Upper lobe of left lung (tissue), 6 donors: ENCODE data around the gene IDNK. TPM values are rescaled to one million over a fixed set of nuclear protein-coding genes. Genes with fewer than 3 reads are reported as not detected.
A peak's percentile ranks its signal among the peaks of the same experiment; 100 is the strongest.

Source experiments
- ATAC-seq, 2 donors: fragments of 200-7000 bp; cut with Tn5 transposase; one replicate each; pipeline ENCODE4 v1.9.1; 2022; ENCODE audit warnings: mild to moderate bottlenecking in 2 of 2, moderate library complexity in 2 of 2; ENCODE audit not compliant: low FRiP score in 2 of 2
- DNase-seq, 2 donors: peaks; one replicate each; pipeline ENCODE4 v3.0.0-alpha.2; 2019 to 2020
- H3K27ac ChIP-seq, 4 donors: fragments of 200-600 bp; sonication (generic); one replicate each; pipeline ENCODE4 v1.5.1; 2016 to 2019
- H3K27me3 ChIP-seq, 4 donors: fragments of 200-600 bp; sonication (generic); one replicate each; pipeline ENCODE4 v1.5.1; 2017 to 2019
- H3K36me3 ChIP-seq, 4 donors: fragments of 200-600 bp; sonication (generic); one replicate each; pipeline ENCODE4 v1.5.1; 2016 to 2019
- H3K4me1 ChIP-seq, 4 donors: fragments of 200-600 bp; sonication (generic); one replicate each; pipeline ENCODE4 v1.5.1; 2018 to 2019
- H3K4me3 ChIP-seq, 4 donors: fragments of 200-600 bp; sonication (generic); one replicate each; pipeline ENCODE4 v1.5.1; 2017 to 2019; ENCODE audit warnings: mild to moderate bottlenecking in 2 of 4, moderate library complexity in 1 of 4
- H3K9me3 ChIP-seq, 4 donors: fragments of 200-600 bp; sonication (generic); one replicate each; pipeline ENCODE4 v1.5.1; 2018 to 2019
- EP300 ChIP-seq, 4 donors: sonication (generic); formaldehyde crosslinking; IDR thresholded peaks; one replicate each; pipeline ENCODE4 v1.5.1; 2017; ENCODE audit warnings: antibody characterized with exemption in 4 of 4, control low read depth in 2 of 4
- POLR2A ChIP-seq, 4 donors: fragments of 450-650 bp; IDR thresholded peaks; one replicate each; pipeline ENCODE4 v1.5.1; 2016 to 2017; ENCODE audit warnings: antibody characterized with exemption in 4 of 4, mild to moderate bottlenecking in 2 of 4
- POLR2AphosphoS5 ChIP-seq, 2 donors: sonication (generic); formaldehyde crosslinking; IDR thresholded peaks; one replicate each; pipeline ENCODE4 v1.5.1; 2017; ENCODE audit warnings: antibody characterized with exemption in 2 of 2
- WGBS, 2 donors: methylation state at CpG; one replicate each; pipeline ENCODE4 v1.1.5; 2017 to 2018; 5-methylcytosine and 5-hydroxymethylcytosine counted together
- total RNA-seq, 6 donors: library from RNA; depleted of rRNA in 4 of 6; stranded (reverse); fragments of >200 nt in 4 of 6; gene quantifications; one replicate each; pipeline versions ENCODE4 v1.1.0 to v1.2.1, GENCODE V29; 2016 to 2021
- TF ChIP-seq, protein P1 (sequence below), 6 experiments: fragments of 450-650 bp in 4 of 6; fragments of 200-600 bp in 2 of 6; sonication (generic) in 2 of 6; IDR thresholded peaks; one replicate each; pipeline ENCODE4 v1.5.1; 2016 to 2019; ENCODE audit warnings: antibody characterized with exemption in 6 of 6
- donor health status: DM: no; HTN: no; CAD: no; lungs with moderate emphysema.
- donor health status: DM: no; HTN: yes; CAD: no; lungs with severe emphysema.

Gene IDNK
- total RNA-seq, 6 donors from 2014 or later: 2.3 to 13.7 (median 5.1) TPM

DNA sequence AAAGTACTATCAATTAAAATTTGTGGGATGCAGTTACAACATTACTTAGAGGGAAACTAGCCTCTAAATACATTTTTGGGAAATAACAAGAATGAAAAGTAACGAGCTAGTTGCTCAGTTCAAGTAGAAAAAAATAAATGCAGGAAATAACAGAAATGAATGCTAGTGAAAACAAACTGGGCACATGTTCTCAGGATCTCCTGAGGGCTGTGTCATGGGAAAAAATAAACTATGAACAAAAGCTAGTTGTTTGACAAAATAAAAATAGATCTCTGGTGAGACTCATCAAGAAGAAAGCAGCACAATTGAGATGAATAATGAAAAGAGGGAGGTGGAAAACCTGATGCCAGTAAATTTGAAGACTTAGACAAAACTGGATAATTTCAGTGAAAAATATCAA, 16.3 kb downstream of the IDNK start:
- H3K4me3 ChIP-seq: no peak overlapping the region
- H3K36me3 ChIP-seq: peaks cover 0 to 3% (median 1%) of the 10 kb centered on the region in 4 donors
- DNase-seq (no peak), ATAC-seq (no peak)
- WGBS, 2 donors: 52 to 56% methylated on average over 1 of the region's 1 CpG
- H3K9me3 ChIP-seq: no peaks in the 10 kb centered on the region
- no peaks in the 10 kb centered on the region for H3K27me3 ChIP-seq
- no peaks in the 10 kb centered on the region for H3K4me1 ChIP-seq
- no peak for TF ChIP-seq POLR2A (IDR thresholded peaks at IDR 0.05)
- TF ChIP-seq, protein P1, sequence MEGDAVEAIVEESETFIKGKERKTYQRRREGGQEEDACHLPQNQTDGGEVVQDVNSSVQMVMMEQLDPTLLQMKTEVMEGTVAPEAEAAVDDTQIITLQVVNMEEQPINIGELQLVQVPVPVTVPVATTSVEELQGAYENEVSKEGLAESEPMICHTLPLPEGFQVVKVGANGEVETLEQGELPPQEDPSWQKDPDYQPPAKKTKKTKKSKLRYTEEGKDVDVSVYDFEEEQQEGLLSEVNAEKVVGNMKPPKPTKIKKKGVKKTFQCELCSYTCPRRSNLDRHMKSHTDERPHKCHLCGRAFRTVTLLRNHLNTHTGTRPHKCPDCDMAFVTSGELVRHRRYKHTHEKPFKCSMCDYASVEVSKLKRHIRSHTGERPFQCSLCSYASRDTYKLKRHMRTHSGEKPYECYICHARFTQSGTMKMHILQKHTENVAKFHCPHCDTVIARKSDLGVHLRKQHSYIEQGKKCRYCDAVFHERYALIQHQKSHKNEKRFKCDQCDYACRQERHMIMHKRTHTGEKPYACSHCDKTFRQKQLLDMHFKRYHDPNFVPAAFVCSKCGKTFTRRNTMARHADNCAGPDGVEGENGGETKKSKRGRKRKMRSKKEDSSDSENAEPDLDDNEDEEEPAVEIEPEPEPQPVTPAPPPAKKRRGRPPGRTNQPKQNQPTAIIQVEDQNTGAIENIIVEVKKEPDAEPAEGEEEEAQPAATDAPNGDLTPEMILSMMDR (IDR thresholded peaks at IDR 0.05): no peak
- no peak for TF ChIP-seq POLR2AphosphoS5 (IDR thresholded peaks at IDR 0.05)
- no peak for TF ChIP-seq EP300 (IDR thresholded peaks at IDR 0.05)
- no peak overlapping the region for H3K27ac ChIP-seq

GRCh38 chr9:83642793-83643192, 19.9 kb downstream of the IDNK start:
- H3K9me3 ChIP-seq: no peaks in the 10 kb centered on the region
- no peaks in the 10 kb centered on the region for H3K4me1 ChIP-seq
- peaks cover 2 to 15% (median 3%) of the 10 kb centered on the region in 4 donors for H3K36me3 ChIP-seq
- H3K4me3 ChIP-seq: no peak overlapping the region
- DNase-seq: no peak
- H3K27ac ChIP-seq: no peak overlapping the region
- ATAC-seq: no peak
- H3K27me3 ChIP-seq: no peaks in the 10 kb centered on the region
- WGBS, 2 donors: 72 to 75% methylated on average over 2 to 4 of the region's 4 CpGs
- TF ChIP-seq POLR2AphosphoS5 (IDR thresholded peaks at IDR 0.05) (no peak), EP300 (IDR thresholded peaks at IDR 0.05) (no peak), POLR2A (IDR thresholded peaks at IDR 0.05) (no peak)
- TF ChIP-seq, protein P1 (IDR thresholded peaks at IDR 0.05): no peak

DNA sequence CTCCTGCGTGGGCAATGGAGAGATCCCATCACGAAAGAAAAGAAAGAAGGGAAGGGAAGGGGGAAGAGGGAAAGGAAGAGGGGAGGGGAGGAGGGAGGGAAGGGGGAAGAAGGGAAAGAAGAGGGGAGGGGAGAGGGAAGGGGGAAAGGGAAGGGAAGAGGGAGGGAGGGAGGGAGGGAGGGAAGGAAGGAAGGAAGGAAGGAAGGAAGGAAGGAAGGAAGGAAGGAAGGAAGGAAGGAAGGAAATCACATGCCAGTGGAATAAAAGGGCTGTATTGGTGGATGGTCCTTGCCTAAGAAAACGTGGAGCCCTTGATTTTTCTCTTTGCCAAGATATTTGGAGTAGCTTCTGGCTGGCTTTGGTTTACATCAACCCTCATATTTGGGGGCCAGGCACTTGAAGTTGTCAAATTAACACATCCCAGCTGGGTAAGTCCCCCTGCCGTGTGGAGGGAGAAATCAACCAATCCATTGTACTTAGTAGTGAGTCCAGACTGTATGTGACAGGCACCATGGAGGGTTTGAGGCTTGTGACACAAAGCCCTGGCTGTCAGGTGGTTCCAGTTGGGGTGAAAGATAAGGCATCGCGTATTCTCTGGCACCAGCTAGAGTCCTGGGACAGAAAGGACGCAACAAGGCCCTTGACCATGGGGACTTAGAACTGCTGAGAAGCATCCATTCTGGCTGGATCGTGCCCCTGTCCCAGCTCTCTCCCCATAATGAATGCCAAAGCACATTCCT, 23.7 kb downstream of the IDNK start:
- Histone ChIP-seq H3K9me3 (no peaks in the 10 kb centered on the region), H3K4me3 (no peak overlapping the region), H3K36me3 (peaks cover 0 to 36% (median 10%) of the 10 kb centered on the region in 4 donors), H3K27ac (no peak overlapping the region), H3K27me3 (no peaks in the 10 kb centered on the region), H3K4me1 (no peaks in the 10 kb centered on the region)
- WGBS, 2 donors: 77 to 82% methylated on average over 7 to 8 of the region's 8 CpGs
- no peak for DNase-seq
- ATAC-seq: no peak
- no peak for TF ChIP-seq POLR2A (IDR thresholded peaks at IDR 0.05)
- TF ChIP-seq EP300 (IDR thresholded peaks at IDR 0.05): no peak
- TF ChIP-seq POLR2AphosphoS5 (IDR thresholded peaks at IDR 0.05): no peak
- TF ChIP-seq, protein P1 (IDR thresholded peaks at IDR 0.05): no peak

GRCh38 chr9:83649080-83649479, 26.1 kb downstream of the IDNK start:
- peak; percentile 83 to 87 for ATAC-seq
- Histone ChIP-seq H3K4me3 (no peak overlapping the region), H3K27me3 (no peaks in the 10 kb centered on the region), H3K9me3 (no peaks in the 10 kb centered on the region), H3K27ac (no peak overlapping the region), H3K4me1 (no peaks in the 10 kb centered on the region), H3K36me3 (peaks cover 0 to 58% (median 16%) of the 10 kb centered on the region in 4 donors)
- no peak for TF ChIP-seq POLR2A (IDR thresholded peaks at IDR 0.05)
- TF ChIP-seq, protein P1 (IDR thresholded peaks at IDR 0.05): peak; percentile 49 to 79 (median 66)
- peak; percentile 54 to 68 for DNase-seq
- WGBS, 2 donors: 41 to 51% methylated on average over 8 of the region's 8 CpGs

GRCh38 chr9:83649515-83649914, 26.6 kb downstream of the IDNK start:
- no peak overlapping the region for H3K4me3 ChIP-seq
- no peaks in the 10 kb centered on the region for H3K9me3 ChIP-seq
- peaks cover 0 to 63% (median 16%) of the 10 kb centered on the region in 4 donors for H3K36me3 ChIP-seq
- 76 to 97% methylated on average over 3 to 4 of the region's 4 CpGs for WGBS, 2 donors
- DNase-seq (no peak), ATAC-seq (no peak)
- H3K4me1 ChIP-seq: no peaks in the 10 kb centered on the region
- no peak overlapping the region for H3K27ac ChIP-seq
- H3K27me3 ChIP-seq: no peaks in the 10 kb centered on the region
- TF ChIP-seq POLR2AphosphoS5 (IDR thresholded peaks at IDR 0.05) (no peak), POLR2A (IDR thresholded peaks at IDR 0.05) (no peak), EP300 (IDR thresholded peaks at IDR 0.05) (no peak)
- TF ChIP-seq, protein P1 (IDR thresholded peaks at IDR 0.05): no peak
